Astrocyte of the spinal cord (primary cell): ENCODE data around the gene WARS2.

Experiments
- DNase-seq: peaks from one replicate; pipeline ENCODE4 v3.0.0; 2011; ENCODE audit warnings: low read depth, low spot score
- H3K4me3 ChIP-seq: 2 replicates; pipeline ENCODE4 v1.5.1; 2011; ENCODE audit warnings: low read depth, mild to moderate bottlenecking, low read length, moderate library complexity
- in situ Hi-C: cut with HindIII; loops from 2 replicates; pipeline ENCODE4 v1.10.0; 2017; ENCODE audit warnings: low sequenced_read_pairs
- TF ChIP-seq, protein P1 (sequence below): IDR thresholded peaks from 2 replicates; pipeline ENCODE4 v1.5.1; 2012; ENCODE audit warnings: low read depth, mild to moderate bottlenecking, low read length, inconsistent platforms

WARS2 gene

DNA sequence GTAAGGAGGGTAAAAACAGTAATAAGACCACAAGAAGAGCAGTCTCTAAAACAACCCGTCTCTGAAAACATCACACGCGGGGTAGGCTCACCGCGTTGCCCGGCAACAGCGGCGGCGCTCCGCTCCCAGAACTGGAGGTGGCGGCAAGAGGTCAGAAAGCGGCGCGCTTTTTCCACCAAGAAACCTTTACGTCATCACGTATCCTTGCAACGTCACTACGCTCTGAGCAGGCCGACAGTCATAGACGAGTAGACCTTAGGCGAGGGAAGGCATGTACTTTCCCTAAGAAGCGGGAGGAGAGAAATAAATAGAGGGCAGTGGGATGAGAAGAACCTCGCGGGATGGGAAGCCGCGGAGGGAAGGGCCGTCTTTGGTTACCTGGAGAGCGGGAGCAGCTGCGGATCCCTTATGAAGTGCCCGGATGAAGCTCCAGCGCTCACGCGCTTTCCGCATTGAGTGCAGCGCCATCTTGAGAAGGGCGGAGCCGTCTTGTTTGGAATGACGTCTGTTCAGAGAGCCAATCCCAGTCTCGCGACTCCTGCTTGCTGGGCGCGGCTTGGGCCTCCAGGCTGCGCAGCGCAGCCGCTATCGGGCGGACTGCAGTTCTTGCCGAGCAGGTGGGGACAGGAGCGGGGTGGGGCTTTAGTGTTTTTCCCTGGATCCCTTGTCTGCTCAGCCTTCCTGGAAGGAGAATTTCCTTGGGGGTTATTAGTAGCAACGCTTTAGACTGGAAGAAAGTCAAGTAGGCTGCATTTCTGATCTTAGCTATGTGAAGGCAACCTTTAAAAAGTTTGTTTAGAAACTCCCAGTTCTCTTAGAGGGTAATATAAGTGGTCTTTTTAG lies at the start of gene WARS2:
TSS of gene WARS2 (minus strand) at position 477 of the 843 bp plus-strand sequence. CDS start at position 468, 9 bp downstream.
- in situ Hi-C loops = no loop called here

DNA sequence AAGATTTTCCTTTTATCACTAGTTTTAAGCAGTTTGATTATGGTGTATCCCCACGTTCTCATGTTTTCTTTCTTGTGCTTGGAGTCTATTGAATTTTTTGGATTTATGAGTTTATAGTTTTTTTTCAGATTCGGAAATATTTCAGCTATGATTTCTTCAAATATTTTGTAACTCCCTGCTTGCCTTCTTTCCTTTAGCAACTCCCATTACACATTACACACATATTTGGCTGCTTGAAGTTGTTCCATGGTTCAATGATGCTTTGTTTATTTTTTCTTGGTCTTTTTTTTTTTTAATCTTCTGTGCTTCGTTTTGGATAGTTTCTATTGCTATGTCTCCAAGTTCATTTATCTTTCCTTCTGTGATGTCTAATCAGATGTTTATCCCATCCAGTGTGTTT lies 48.5 kb upstream of the WARS2 start:
- TF ChIP-seq, protein P1, sequence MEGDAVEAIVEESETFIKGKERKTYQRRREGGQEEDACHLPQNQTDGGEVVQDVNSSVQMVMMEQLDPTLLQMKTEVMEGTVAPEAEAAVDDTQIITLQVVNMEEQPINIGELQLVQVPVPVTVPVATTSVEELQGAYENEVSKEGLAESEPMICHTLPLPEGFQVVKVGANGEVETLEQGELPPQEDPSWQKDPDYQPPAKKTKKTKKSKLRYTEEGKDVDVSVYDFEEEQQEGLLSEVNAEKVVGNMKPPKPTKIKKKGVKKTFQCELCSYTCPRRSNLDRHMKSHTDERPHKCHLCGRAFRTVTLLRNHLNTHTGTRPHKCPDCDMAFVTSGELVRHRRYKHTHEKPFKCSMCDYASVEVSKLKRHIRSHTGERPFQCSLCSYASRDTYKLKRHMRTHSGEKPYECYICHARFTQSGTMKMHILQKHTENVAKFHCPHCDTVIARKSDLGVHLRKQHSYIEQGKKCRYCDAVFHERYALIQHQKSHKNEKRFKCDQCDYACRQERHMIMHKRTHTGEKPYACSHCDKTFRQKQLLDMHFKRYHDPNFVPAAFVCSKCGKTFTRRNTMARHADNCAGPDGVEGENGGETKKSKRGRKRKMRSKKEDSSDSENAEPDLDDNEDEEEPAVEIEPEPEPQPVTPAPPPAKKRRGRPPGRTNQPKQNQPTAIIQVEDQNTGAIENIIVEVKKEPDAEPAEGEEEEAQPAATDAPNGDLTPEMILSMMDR = no peak
- in situ Hi-C loops = no loop called here
- DNase-seq = peak; percentile 20
- H3K4me3 ChIP-seq = no peak overlapping the region

More for the DNA sequence above, at the start of gene WARS2:
- H3K4me3 ChIP-seq = peak within 1 kb of the TSS; percentile 82
- TF ChIP-seq, protein P1 = no peak
- DNase-seq = peak; percentile 99

DNA sequence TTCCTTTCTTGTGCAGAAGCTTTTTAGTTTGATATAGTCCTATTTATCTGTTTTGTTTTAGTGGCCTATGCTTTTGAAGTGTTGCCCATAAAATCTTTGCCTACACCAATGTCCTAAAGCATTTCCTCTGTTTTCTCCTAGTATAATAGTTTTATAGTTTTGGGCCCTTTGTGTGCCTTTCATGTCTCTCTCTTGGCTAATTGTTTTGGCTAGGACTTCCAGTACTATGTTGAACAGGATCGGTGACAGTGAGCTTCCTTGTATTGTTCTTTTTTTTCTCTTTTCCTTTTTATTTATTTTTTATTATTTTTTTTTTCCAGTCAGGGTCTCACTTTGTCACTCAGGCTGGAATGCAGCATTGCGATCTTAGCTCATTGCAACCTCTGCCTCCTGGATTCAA lies 47.0 kb upstream of the WARS2 start:
- no peak overlapping the region for H3K4me3 ChIP-seq
- TF ChIP-seq, protein P1 = no peak
- no peak for DNase-seq
- in situ Hi-C loops = no loop called here

DNA sequence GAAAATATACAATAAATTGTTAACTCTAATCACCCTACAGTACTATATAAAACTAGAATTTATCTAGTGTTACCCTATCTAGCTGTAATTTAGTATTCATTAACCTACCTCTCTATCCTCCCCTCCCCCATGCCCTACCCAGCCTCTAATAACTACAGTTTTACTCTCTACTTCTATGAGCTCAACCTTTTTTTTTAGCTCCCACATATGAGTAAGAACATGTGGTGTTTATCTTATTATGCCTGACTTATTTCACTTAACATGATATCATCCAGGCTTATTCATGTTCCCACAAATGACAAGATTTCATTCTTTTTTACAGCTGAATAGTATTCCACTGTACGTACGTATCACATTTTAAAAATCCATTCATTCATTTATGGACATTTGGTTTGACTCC lies 46.0 kb upstream of the WARS2 start:
- no peak overlapping the region for H3K4me3 ChIP-seq
- DNase-seq = no peak
- TF ChIP-seq, protein P1 = no peak
- in situ Hi-C loops = no loop called here

DNA sequence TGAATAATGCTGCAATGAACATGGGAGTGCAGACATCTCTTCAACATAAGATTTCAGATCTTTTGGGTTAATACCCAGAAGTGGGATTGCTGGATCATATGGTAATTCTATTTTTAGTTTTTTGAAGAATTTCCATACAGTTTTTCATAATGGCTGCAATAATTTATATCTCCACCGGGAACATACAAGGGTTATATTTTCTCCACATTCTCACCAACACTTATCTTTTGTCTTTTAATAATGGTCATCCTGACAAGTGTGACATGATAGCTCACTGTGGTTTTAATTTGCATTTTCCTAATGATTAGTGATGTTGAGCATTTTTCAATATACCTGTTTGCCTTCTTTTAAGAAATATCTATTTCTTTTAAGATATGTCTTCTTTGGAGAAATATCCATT lies 44.5 kb upstream of the WARS2 start:
- H3K4me3 ChIP-seq = no peak overlapping the region
- TF ChIP-seq, protein P1 = no peak
- in situ Hi-C loops = no loop called here
- no peak for DNase-seq

DNA sequence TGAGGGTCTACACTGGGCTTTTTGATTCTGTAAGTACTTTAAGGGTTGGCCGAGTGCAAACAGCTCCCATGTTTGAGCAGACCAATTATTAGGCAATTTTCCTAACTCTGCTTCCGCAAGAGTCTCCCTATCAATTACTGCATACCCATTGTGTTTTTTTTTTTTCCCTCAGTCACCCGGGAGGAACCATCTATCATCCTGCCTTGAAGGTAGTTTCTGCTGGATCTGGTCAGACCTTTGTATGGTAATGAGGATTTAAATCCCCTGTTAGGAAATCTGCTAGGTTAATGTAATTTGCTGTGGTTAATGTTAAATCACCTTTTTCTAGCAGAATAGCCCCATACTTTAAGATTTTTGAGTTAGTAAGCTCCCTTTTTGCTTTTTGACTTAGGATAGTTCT lies 40.8 kb upstream of the WARS2 start:
- in situ Hi-C loops = no loop called here
- TF ChIP-seq, protein P1 = no peak
- no peak overlapping the region for H3K4me3 ChIP-seq
- no peak for DNase-seq
